ENCODE measurements around the gene OR2T27.

- TF ChIP-seq CTCF (IDR thresholded peaks at IDR 0.05) (no peak), POLR2A (IDR thresholded peaks at IDR 0.05) (no peak)
Measured at GRCh38 chr1:248621770-248622169, 33.6 kb downstream of the OR2T27 start.
